DND-41 (cell line): Measurements from ENCODE around the gene ANK3.

Experiments
- CTCF ChIP-seq: IDR thresholded peaks from 2 replicates; pipeline ENCODE4 v1.5.1; 2012; ENCODE audit warnings: borderline replicate concordance, low read length, moderate library complexity, mild to moderate bottlenecking; ENCODE audit not compliant: poor library complexity, severe bottlenecking; ENCODE audit errors: extremely low read depth
- EZH2 ChIP-seq: IDR thresholded peaks from 3 replicates; pipeline ENCODE4 v1.6.1; 2012; ENCODE audit warnings: borderline replicate concordance, low read depth, mild to moderate bottlenecking, moderate library complexity, low read length, inconsistent platforms; ENCODE audit not compliant: severe bottlenecking

- TF ChIP-seq CTCF (no peak), EZH2 (no peak)
Observed at GRCh38 chr10:60262647-60263126, 127.0 kb downstream of the ANK3 start.
